GM19023 (cell line): Measurements from ENCODE around the gene F2RL2.
"Not testable (repeated sequence)": the region's sequence is repeated elsewhere in the genome, so short reads cannot be mapped to it uniquely, and the experiment has no call there.

Source experiments
- ATAC-seq: cut with Tn5 transposase; IDR thresholded peaks from one replicate; pipeline ENCODE4 v1.9.1; 2021; ENCODE audit warnings: mild to moderate bottlenecking, moderate library complexity; ENCODE audit not compliant: unreplicated experiment

F2RL2 gene

GRCh38 chr5:76622076-76622475 is 1.1 kb downstream of the F2RL2 start:
- no peak for ATAC-seq

DNA sequence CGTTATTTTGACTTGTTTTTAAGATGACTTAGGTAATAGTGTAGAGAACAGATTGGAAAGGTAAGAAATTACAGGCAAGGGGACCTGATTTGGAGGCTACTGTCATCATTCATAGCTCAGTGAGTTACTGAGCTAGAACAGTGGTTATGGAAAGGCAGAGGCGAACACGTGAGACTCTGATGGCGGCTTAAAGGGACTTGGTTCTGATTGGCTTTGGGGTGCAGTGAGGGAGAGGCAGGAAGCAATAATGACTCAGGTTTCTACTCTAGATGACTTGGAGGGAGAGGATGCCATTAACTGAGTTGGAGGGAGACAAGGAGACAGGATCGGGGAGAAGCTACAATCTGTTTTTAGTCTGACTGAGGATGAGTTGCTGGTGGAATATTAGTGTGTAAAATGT is 3.0 kb downstream of the F2RL2 start:
- no peak for ATAC-seq

DNA sequence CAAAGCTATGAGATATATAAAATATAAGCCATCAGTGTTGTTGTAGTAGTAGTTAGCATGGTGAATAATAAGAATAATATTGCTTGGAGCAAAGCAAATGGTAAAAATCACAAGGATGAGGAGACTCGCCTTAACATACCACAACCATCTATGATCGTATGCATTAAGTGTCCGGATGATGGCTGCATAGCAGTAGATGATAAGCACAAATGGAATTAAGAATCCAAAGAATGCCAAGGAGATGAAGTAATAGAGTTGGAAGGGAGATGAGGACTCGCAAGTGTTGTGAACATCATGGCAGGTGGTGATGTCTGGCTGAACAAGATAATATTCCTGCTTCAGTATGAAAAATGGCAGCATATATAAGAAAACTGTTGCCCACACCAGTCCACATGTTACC is 5.5 kb downstream of the F2RL2 start:
- ATAC-seq = no peak

- ATAC-seq = no peak
Measured at GRCh38 chr5:76617229-76617628, 6.0 kb downstream of the F2RL2 start.

DNA sequence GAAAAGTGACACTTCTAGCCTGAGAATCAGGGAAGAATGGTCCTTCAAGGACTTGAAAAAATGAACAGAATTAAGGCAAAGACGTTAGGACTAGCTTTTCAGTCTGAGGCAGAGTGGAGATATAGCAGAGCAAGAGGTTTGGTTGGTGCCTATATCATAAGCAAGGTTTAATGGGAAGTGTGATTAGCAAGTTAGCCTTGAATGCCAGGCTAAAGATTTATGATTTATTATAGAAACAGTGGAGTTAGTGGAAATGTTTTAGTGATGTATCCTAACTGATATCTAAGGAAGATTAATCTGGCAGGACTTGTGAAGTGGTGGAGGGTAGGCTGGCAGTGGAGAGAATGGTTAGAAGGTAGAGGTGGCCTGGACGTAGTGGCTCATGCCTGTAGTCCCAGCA is 7.0 kb downstream of the F2RL2 start:
- no peak for ATAC-seq

DNA sequence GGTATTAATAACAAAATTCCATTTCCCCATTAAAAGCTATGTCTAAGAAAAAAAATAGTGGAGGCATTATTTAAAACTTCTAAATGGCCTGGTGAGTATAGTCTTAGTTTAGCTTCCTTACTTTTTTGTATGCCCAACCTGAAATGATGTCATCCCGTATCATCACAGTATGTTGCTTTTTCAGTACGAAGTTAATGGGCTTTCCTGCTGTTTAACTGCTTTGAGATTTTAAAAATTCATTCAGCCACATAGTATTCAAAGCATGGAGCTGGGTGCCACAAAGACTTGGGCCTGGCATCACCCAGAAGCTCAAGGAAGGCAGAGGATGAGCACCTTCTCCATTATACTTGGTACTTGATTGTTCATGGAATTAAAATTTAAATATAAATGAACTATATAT is 7.4 kb downstream of the F2RL2 start:
- no peak for ATAC-seq

- no peak for ATAC-seq
Measured at GRCh38 chr5:76612942-76613341, 10.3 kb downstream of the F2RL2 start.

- ATAC-seq = no peak
Measured at GRCh38 chr5:76610196-76610595, 13.0 kb downstream of the F2RL2 start.

DNA sequence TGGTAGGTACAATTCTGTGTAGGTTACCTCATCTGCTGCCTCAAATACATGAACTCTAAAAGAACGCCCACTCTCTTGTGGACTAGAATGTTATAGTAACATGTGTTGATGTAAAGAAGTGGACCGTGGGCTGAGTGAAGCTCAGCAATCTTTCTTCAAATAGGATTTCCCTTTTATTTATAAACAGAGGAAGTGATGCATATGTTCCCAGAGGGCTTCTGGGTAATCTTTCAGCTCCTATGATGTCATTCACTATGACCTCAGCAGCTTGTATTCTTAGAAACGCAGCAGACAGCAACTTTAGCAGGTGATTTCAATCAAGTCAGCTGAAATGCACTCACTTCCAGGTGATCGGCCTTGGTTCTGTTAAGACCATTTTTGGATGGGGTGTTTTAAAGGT is 14.4 kb downstream of the F2RL2 start:
- no peak for ATAC-seq

GRCh38 chr5:76607353-76607871 is 15.8 kb downstream of the F2RL2 start:
- no peak for ATAC-seq

GRCh38 chr5:76606701-76607100 is 16.5 kb downstream of the F2RL2 start:
- ATAC-seq = no peak

- no peak for ATAC-seq
Measured at GRCh38 chr5:76604838-76605237, 18.4 kb downstream of the F2RL2 start.

DNA sequence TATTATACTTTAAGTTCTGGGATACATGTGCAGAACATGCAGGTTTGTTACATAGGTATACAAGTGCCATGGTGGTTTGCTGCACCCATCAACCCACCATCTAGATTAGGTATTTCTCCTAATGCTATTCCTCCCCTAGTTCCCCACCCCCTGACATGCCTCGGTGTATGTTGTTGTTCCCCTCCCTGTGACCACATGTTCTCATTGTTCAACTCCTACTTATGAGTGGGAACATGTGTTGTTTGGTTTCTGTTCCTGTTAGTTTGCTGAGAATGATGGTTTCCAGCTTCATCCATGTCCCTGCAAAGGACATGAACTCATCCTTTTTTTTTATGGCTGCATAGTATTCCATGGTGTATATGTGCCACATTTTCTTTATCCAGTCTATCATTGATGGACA is 19.2 kb downstream of the F2RL2 start:
- ATAC-seq = not testable (repeated sequence)

GRCh38 chr5:76602094-76602726 is 21.0 kb downstream of the F2RL2 start:
- ATAC-seq = no peak

- ATAC-seq = no peak
Measured at GRCh38 chr5:76601470-76601869, 21.7 kb downstream of the F2RL2 start.

DNA sequence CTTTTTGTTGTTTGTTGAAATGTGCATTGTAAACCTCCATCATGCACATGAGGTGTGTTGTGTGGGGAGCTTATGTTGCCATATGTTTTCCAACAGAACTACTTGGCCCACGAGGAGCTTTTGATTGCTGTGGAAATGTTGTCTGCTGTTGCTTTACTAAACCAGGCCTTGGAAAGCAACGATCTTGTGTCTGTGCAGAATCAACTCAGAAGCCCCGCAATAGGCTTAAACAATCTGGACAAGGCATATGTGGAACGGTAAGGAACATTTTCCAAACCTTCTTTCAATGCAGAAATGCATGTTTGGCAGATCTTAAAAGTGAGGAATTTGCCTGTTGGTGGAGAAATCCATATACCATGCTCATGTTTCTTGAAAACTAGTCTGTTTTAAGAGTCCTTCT is 22.5 kb downstream of the F2RL2 start:
- ATAC-seq = no peak

DNA sequence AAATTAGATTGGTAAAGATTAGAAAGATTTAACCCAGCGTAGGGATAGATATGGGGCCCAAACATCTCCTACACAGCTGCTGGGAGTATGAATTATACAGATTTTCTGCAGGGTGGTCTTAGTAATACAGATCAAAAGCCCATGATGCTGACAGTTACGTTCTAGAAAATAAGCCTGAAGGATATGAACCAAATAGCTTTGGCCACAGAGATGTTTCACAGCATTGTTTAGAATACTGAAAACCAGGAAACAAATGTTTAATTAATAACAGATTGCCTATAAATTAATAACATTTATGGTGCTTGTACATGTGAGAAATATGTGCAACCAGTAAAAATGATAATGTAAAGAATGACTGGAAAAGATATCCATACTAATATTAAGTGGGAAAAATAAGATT is 24.7 kb downstream of the F2RL2 start:
- ATAC-seq = no peak

- ATAC-seq = no peak
Measured at GRCh38 chr5:76595755-76596481, 27.3 kb downstream of the F2RL2 start.

- no peak for ATAC-seq
Measured at GRCh38 chr5:76594107-76594506, 29.1 kb downstream of the F2RL2 start.

- no peak for ATAC-seq
Measured at GRCh38 chr5:76592692-76593091, 30.5 kb downstream of the F2RL2 start.

DNA sequence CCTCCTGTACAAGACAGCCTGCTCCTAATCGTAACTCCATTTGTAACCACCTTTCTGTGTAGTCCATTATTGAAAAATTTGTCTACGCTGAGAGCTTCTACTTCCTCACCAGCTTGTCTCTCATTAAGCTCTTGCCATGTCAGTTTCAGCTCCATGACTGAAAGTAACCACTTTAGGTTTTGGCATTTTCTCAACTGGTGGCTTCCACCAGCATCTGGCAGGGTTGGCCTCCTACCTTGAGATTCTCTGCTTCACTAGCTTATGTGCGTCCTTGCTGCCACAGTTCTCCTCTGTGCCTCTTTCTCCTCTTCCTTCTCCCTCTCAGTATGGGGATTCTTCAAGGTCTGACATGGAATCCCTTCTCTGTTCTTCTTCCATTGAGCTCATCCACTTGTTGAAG is 31.8 kb downstream of the F2RL2 start:
- no peak for ATAC-seq

DNA sequence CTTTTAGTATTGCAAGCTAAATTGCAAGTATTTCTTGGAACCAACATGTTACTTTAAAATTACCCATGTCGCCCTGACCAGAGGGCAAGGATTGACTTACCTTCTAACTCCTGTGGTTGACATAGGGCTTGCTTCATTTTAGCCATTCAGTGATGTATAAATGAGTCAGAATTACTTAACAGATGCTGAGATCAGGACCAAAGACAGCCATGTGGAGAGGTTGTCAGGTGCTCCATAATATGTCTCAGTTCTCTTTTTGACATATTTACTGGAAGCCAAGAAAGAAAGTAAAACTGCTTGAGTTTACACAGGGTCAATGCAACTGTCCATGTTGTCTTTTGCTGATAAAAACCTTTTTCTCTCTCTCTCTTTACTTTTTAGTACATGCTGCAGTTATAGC is 33.2 kb downstream of the F2RL2 start:
- peak; percentile 95 for ATAC-seq

DNA sequence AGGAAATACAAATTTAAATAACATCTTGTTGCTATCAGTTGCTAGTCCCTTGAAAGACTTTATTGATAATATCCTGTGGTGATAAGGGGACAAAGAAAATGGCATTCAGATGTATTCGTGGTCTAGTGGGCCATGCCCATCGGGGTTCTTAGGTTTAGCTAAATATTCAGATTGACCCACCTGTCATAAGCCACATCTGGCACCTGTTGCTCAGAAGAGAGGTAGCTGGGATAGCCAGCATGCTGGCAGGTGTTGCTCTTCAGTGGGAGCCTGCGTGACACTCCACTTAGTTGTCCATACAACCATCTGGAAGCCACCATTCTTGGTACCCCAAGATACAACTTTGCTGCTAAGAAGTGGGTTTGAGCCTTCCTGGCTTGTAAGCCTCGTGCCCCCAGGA is 36.7 kb downstream of the F2RL2 start:
- ATAC-seq = no peak
